ENCODE measurements around the gene AUH. TPM values are rescaled to one million over a fixed set of nuclear protein-coding genes. Genes with fewer than 3 reads are reported as not detected.

Gene AUH
- total RNA-seq, 1 experiment from 2014 or later = 15.1 TPM

GRCh38 chr9:91345978-91346377, 15.7 kb downstream of the AUH start:
- DNase-seq (ENCODE audit: low spot score) = no peak
- in situ Hi-C loops (cut with HindIII; ENCODE audit: low sequenced_read_pairs) = no loop called here

GRCh38 chr9:91342575-91342974, 19.1 kb downstream of the AUH start:
- in situ Hi-C loops (cut with HindIII; ENCODE audit: low sequenced_read_pairs) = no loop called here
- DNase-seq (ENCODE audit: low spot score) = no peak

- in situ Hi-C loops (cut with HindIII; ENCODE audit: low sequenced_read_pairs) = no loop called here
- no peak for DNase-seq (ENCODE audit: low spot score)
These were observed 20.0 kb downstream of the AUH start for GRCh38 chr9:91341749-91342148.

GRCh38 chr9:91341258-91341746, 20.4 kb downstream of the AUH start:
- no peak for DNase-seq (ENCODE audit: low spot score)
- in situ Hi-C loops (cut with HindIII; ENCODE audit: low sequenced_read_pairs) = no loop called here

GRCh38 chr9:91340395-91340967, 21.2 kb downstream of the AUH start:
- DNase-seq (ENCODE audit: low spot score) = no peak
- in situ Hi-C loops (cut with HindIII; ENCODE audit: low sequenced_read_pairs) = no loop called here

GRCh38 chr9:91338681-91339080, 23.0 kb downstream of the AUH start:
- in situ Hi-C loops (cut with HindIII; ENCODE audit: low sequenced_read_pairs) = no loop called here
- no peak for DNase-seq (ENCODE audit: low spot score)

GRCh38 chr9:91336786-91337185, 24.9 kb downstream of the AUH start:
- in situ Hi-C loops (cut with HindIII; ENCODE audit: low sequenced_read_pairs) = no loop called here

GRCh38 chr9:91334053-91334452, 27.7 kb downstream of the AUH start:
- no peak for DNase-seq (ENCODE audit: low spot score)
- in situ Hi-C loops (cut with HindIII; ENCODE audit: low sequenced_read_pairs) = no loop called here

More at GRCh38 chr9:91336786-91337185, 24.9 kb downstream of the AUH start:
- DNase-seq (ENCODE audit: low spot score) = no peak

GRCh38 chr9:91333551-91333950, 28.2 kb downstream of the AUH start:
- in situ Hi-C loops (cut with HindIII; ENCODE audit: low sequenced_read_pairs) = no loop called here
- DNase-seq (ENCODE audit: low spot score) = no peak

GRCh38 chr9:91332546-91333231, 29.0 kb downstream of the AUH start:
- peak; percentile 47 for DNase-seq (ENCODE audit: low spot score)
- in situ Hi-C loops (cut with HindIII; ENCODE audit: low sequenced_read_pairs) = no loop called here

- no peak for DNase-seq (ENCODE audit: low spot score)
- in situ Hi-C loops (cut with HindIII; ENCODE audit: low sequenced_read_pairs) = no loop called here
These were observed 29.9 kb downstream of the AUH start for GRCh38 chr9:91331849-91332248.

- DNase-seq (ENCODE audit: low spot score) = no peak
- in situ Hi-C loops (cut with HindIII; ENCODE audit: low sequenced_read_pairs) = no loop called here
These were observed 33.5 kb downstream of the AUH start for GRCh38 chr9:91328186-91328585.

GRCh38 chr9:91321691-91322090, 40.0 kb downstream of the AUH start:
- in situ Hi-C loops (cut with HindIII; ENCODE audit: low sequenced_read_pairs) = no loop called here
- no peak for DNase-seq (ENCODE audit: low spot score)

- in situ Hi-C loops (cut with HindIII; ENCODE audit: low sequenced_read_pairs) = no loop called here
- DNase-seq (ENCODE audit: low spot score) = no peak
These were observed 41.4 kb downstream of the AUH start for GRCh38 chr9:91320299-91320698.

- no peak for DNase-seq (ENCODE audit: low spot score)
- in situ Hi-C loops (cut with HindIII; ENCODE audit: low sequenced_read_pairs) = no loop called here
These were observed 45.6 kb downstream of the AUH start for GRCh38 chr9:91316093-91316492.

- in situ Hi-C loops (cut with HindIII; ENCODE audit: low sequenced_read_pairs) = no loop called here
- no peak for DNase-seq (ENCODE audit: low spot score)
These were observed 46.5 kb downstream of the AUH start for GRCh38 chr9:91315191-91315590.

- in situ Hi-C loops (cut with HindIII; ENCODE audit: low sequenced_read_pairs) = no loop called here
- no peak for DNase-seq (ENCODE audit: low spot score)
These were observed 48.9 kb downstream of the AUH start for GRCh38 chr9:91312717-91313325.

- in situ Hi-C loops (cut with HindIII; ENCODE audit: low sequenced_read_pairs) = no loop called here
- no peak for DNase-seq (ENCODE audit: low spot score)
These were observed 51.7 kb downstream of the AUH start for GRCh38 chr9:91310037-91310436.

- DNase-seq (ENCODE audit: low spot score) = no peak
- in situ Hi-C loops (cut with HindIII; ENCODE audit: low sequenced_read_pairs) = no loop called here
These were observed 53.5 kb downstream of the AUH start for GRCh38 chr9:91308191-91308590.

- in situ Hi-C loops (cut with HindIII; ENCODE audit: low sequenced_read_pairs) = no loop called here
- DNase-seq (ENCODE audit: low spot score) = no peak
These were observed 54.4 kb downstream of the AUH start for GRCh38 chr9:91307279-91307678.

GRCh38 chr9:91306296-91306630, 55.5 kb downstream of the AUH start:
- in situ Hi-C loops (cut with HindIII; ENCODE audit: low sequenced_read_pairs) = no loop called here
- DNase-seq (ENCODE audit: low spot score) = no peak
